HEK293 (cell line): ENCODE data around the gene RGSL1.

Experiments used
- CTCF ChIA-PET: fragments of 350-600 bp; formaldehyde crosslinking; extraction: SDS; loops from one replicate; lab custom pipeline; 2021; ENCODE audit warnings: antibody characterized with exemption; lab: Yijun Ruan, JAX
- POLR2A ChIA-PET: fragments of 300-600 bp; formaldehyde crosslinking; extraction: SDS; loops from one replicate; lab custom pipeline; 2020; ENCODE audit warnings: antibody characterized with exemption, inconsistent platforms; lab: Yijun Ruan, JAX
- H3K27ac ChIP-seq: fragments of 200-500 bp; sonication (Bioruptor generic); 2 replicates; pipeline ENCODE4 v1.5.1; 2014; ENCODE audit warnings: low read depth, low read length, control low read depth, inconsistent platforms; ENCODE audit errors: extremely low read depth
- H3K36me3 ChIP-seq, 2 experiments: fragments of 200-500 bp in 1 of 2; sonication (Bioruptor generic) in 1 of 2; 1 replicate in 1 of 2; 2 replicates in 1 of 2; pipeline ENCODE4 v1.5.1; 2014 to 2017; ENCODE audit warnings: inconsistent platforms in 2 of 2, low read length in 2 of 2; ENCODE audit not compliant: control insufficient read depth in 2 of 2, insufficient read depth in 1 of 2
- H3K4me1 ChIP-seq: fragments of 200-500 bp; sonication (Bioruptor generic); 2 replicates; pipeline ENCODE4 v1.5.1; 2014; ENCODE audit warnings: mild to moderate bottlenecking, low read length, inconsistent platforms; ENCODE audit not compliant: control insufficient read depth, insufficient read depth
- H3K4me3 ChIP-seq: 2 replicates; pipeline ENCODE4 v1.5.1; 2011; ENCODE audit warnings: low read depth, mild to moderate bottlenecking, control low read depth, low read length, moderate library complexity
- H3K9me3 ChIP-seq: fragments of 200-500 bp; sonication (Bioruptor generic); 2 replicates; pipeline ENCODE4 v1.5.1; 2014; ENCODE audit warnings: low read depth, low read length, inconsistent platforms; ENCODE audit not compliant: control insufficient read depth, insufficient read depth
- FEZF1 ChIP-seq: fragments of 450-650 bp; formaldehyde crosslinking; IDR thresholded peaks from 2 replicates; pipeline ENCODE4 v1.5.1; 2016; ENCODE audit warnings: missing biosample characterization, missing genetic modification characterization
- HIC1 ChIP-seq: fragments of 450-650 bp; formaldehyde crosslinking; IDR thresholded peaks from 2 replicates; pipeline ENCODE4 v1.5.1; 2016; ENCODE audit warnings: missing biosample characterization, missing genetic modification characterization
- HOXA7 ChIP-seq: sonication (generic); formaldehyde crosslinking; IDR thresholded peaks from 2 replicates; pipeline ENCODE4 v1.8.1; 2022; ENCODE audit warnings: missing genetic modification reagents, borderline replicate concordance
- KLF10 ChIP-seq: fragments of 450-650 bp; IDR thresholded peaks from 2 replicates; pipeline ENCODE4 v1.5.1; 2018; ENCODE audit warnings: missing biosample characterization, mild to moderate bottlenecking, missing genetic modification characterization
- MZF1 ChIP-seq: fragments of 450-650 bp; formaldehyde crosslinking; IDR thresholded peaks from 2 replicates; pipeline ENCODE4 v1.5.1; 2017; ENCODE audit warnings: missing biosample characterization, missing genetic modification characterization, borderline replicate concordance
- RBAK ChIP-seq: fragments of 450-650 bp; formaldehyde crosslinking; IDR thresholded peaks from 2 replicates; pipeline ENCODE4 v1.5.1; 2016; ENCODE audit warnings: missing biosample characterization, missing genetic modification characterization
- TCF7L2 ChIP-seq: IDR thresholded peaks from 2 replicates; pipeline ENCODE4 v1.6.1; 2011; ENCODE audit warnings: low read depth, mild to moderate bottlenecking, inconsistent platforms, low read length, moderate library complexity, borderline replicate concordance
- ZNF146 ChIP-seq: fragments of 450-650 bp; formaldehyde crosslinking; IDR thresholded peaks from 2 replicates; pipeline ENCODE4 v1.5.1; 2016; ENCODE audit warnings: missing biosample characterization, missing genetic modification characterization
- ZNF169 ChIP-seq: fragments of 450-650 bp; formaldehyde crosslinking; IDR thresholded peaks from 2 replicates; pipeline ENCODE4 v1.5.1; 2016; ENCODE audit warnings: missing biosample characterization, missing genetic modification characterization
- ZNF184 ChIP-seq: fragments of 450-650 bp; IDR thresholded peaks from 2 replicates; pipeline ENCODE4 v1.5.1; 2018; ENCODE audit warnings: missing biosample characterization, mild to moderate bottlenecking, missing genetic modification characterization
- ZNF433 ChIP-seq: fragments of 450-650 bp; formaldehyde crosslinking; IDR thresholded peaks from 2 replicates; pipeline ENCODE4 v1.5.1; 2016; ENCODE audit warnings: missing biosample characterization, missing genetic modification characterization, low read depth
- ZNF521 ChIP-seq: fragments of 450-650 bp; formaldehyde crosslinking; IDR thresholded peaks from 2 replicates; pipeline ENCODE4 v1.5.1; 2017; ENCODE audit warnings: missing biosample characterization, mild to moderate bottlenecking, missing genetic modification characterization
- ZNF530 ChIP-seq: fragments of 450-650 bp; formaldehyde crosslinking; IDR thresholded peaks from 2 replicates; pipeline ENCODE4 v1.5.1; 2016; ENCODE audit warnings: low read depth, missing biosample characterization, missing genetic modification characterization
- ZNF629 ChIP-seq: fragments of 450-650 bp; formaldehyde crosslinking; IDR thresholded peaks from 2 replicates; pipeline ENCODE4 v1.5.1; 2017; ENCODE audit warnings: missing biosample characterization, missing genetic modification characterization
- ZNF654 ChIP-seq: fragments of 450-650 bp; formaldehyde crosslinking; IDR thresholded peaks from 2 replicates; pipeline ENCODE4 v1.5.1; 2016; ENCODE audit warnings: low read depth, missing biosample characterization, missing genetic modification characterization
- ZNF658 ChIP-seq: fragments of 450-650 bp; formaldehyde crosslinking; IDR thresholded peaks from 2 replicates; pipeline ENCODE4; 2016; ENCODE audit warnings: missing biosample characterization, missing genetic modification characterization
- ZSCAN16 ChIP-seq: fragments of 450-650 bp; formaldehyde crosslinking; IDR thresholded peaks from 2 replicates; pipeline ENCODE4 v1.5.1; 2016; ENCODE audit warnings: missing biosample characterization, missing genetic modification characterization
- TF ChIP-seq, protein P1 (sequence below): fragments of 450-650 bp; formaldehyde crosslinking; IDR thresholded peaks from 2 replicates; pipeline ENCODE4 v1.5.1; 2016; ENCODE audit warnings: missing biosample characterization, missing genetic modification characterization
- TF ChIP-seq, protein P2 (sequence below): fragments of 450-650 bp; formaldehyde crosslinking; IDR thresholded peaks from 2 replicates; pipeline ENCODE4 v1.5.1; 2016; ENCODE audit warnings: missing biosample characterization, missing genetic modification characterization
- TF ChIP-seq, protein P3 (sequence below): fragments of 450-650 bp; formaldehyde crosslinking; IDR thresholded peaks from 2 replicates; pipeline ENCODE4 v1.5.1; 2016; ENCODE audit warnings: missing biosample characterization, missing genetic modification characterization

RGSL1 gene

GRCh38 chr1:182595641-182596240, 145.8 kb downstream of the RGSL1 start (continued):
- no peak for TF ChIP-seq HOXA7 (CRISPR knock-in tag)
- 0 out of 2 replicates have a peak, but pooled peaks have one; percentile 18 for TF ChIP-seq ZNF184 (tag by site-specific recombination)
- TF ChIP-seq HIC1 (tag by site-specific recombination) = no peak
- no peak for TF ChIP-seq ZSCAN16
- no peak for TF ChIP-seq TCF7L2
- TF ChIP-seq FEZF1 (tag by site-specific recombination) = no peak
- no peak for TF ChIP-seq ZNF146 (tag by site-specific recombination)
- TF ChIP-seq, protein P1, sequence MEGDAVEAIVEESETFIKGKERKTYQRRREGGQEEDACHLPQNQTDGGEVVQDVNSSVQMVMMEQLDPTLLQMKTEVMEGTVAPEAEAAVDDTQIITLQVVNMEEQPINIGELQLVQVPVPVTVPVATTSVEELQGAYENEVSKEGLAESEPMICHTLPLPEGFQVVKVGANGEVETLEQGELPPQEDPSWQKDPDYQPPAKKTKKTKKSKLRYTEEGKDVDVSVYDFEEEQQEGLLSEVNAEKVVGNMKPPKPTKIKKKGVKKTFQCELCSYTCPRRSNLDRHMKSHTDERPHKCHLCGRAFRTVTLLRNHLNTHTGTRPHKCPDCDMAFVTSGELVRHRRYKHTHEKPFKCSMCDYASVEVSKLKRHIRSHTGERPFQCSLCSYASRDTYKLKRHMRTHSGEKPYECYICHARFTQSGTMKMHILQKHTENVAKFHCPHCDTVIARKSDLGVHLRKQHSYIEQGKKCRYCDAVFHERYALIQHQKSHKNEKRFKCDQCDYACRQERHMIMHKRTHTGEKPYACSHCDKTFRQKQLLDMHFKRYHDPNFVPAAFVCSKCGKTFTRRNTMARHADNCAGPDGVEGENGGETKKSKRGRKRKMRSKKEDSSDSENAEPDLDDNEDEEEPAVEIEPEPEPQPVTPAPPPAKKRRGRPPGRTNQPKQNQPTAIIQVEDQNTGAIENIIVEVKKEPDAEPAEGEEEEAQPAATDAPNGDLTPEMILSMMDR (tag by site-specific recombination) = peak; percentile 52
- TF ChIP-seq ZNF169 = no peak
- no peak for TF ChIP-seq RBAK (tag by site-specific recombination)
- no peak; the same call in 1 of the 2 replicates for TF ChIP-seq KLF10
- no peak for TF ChIP-seq ZNF521 (tag by site-specific recombination)
- TF ChIP-seq ZNF530 (tag by site-specific recombination) = no peak
- TF ChIP-seq, protein P2, sequence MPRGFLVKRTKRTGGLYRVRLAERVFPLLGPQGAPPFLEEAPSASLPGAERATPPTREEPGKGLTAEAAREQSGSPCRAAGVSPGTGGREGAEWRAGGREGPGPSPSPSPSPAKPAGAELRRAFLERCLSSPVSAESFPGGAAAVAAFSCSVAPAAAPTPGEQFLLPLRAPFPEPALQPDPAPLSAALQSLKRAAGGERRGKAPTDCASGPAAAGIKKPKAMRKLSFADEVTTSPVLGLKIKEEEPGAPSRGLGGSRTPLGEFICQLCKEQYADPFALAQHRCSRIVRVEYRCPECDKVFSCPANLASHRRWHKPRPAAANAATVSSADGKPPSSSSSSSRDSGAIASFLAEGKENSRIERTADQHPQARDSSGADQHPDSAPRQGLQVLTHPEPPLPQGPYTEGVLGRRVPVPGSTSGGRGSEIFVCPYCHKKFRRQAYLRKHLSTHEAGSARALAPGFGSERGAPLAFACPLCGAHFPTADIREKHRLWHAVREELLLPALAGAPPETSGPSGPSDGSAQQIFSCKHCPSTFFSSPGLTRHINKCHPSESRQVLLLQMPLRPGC (tag by site-specific recombination) = no peak
- peak; percentile 28 for TF ChIP-seq ZNF654
- TF ChIP-seq ZNF658 = no peak

GRCh38 chr1:182596934-182597333, 147.0 kb downstream of the RGSL1 start:
- no peak for TF ChIP-seq ZNF433 (tag by site-specific recombination)
- no peak for TF ChIP-seq ZNF629 (tag by site-specific recombination)
- peak; percentile 48; the same call in 1 of the 2 replicates for TF ChIP-seq MZF1 (tag by site-specific recombination)
- TF ChIP-seq, protein P3, sequence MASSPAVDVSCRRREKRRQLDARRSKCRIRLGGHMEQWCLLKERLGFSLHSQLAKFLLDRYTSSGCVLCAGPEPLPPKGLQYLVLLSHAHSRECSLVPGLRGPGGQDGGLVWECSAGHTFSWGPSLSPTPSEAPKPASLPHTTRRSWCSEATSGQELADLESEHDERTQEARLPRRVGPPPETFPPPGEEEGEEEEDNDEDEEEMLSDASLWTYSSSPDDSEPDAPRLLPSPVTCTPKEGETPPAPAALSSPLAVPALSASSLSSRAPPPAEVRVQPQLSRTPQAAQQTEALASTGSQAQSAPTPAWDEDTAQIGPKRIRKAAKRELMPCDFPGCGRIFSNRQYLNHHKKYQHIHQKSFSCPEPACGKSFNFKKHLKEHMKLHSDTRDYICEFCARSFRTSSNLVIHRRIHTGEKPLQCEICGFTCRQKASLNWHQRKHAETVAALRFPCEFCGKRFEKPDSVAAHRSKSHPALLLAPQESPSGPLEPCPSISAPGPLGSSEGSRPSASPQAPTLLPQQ (tag by site-specific recombination) = no peak
- ChIA-PET POLR2A (no interaction called here), CTCF (interaction anchor here (0.6 to 15.6 kb wide), 10 partner anchors 10 to 1036 kb away, joined by 3 to 668 read pairs (median 6); partner anchors contain the start of gene NPL)
- no peaks in the 10 kb centered on the region for H3K4me1 ChIP-seq
- H3K36me3 ChIP-seq = peaks cover 12 to 33% of the 10 kb centered on the region in 2 experiments; a peak in 2 of 3 replicates
- no peaks in the 10 kb centered on the region for H3K9me3 ChIP-seq
- H3K27ac ChIP-seq = no peak overlapping the region
- no peak overlapping the region for H3K4me3 ChIP-seq
